Measurements from ENCODE around the gene PROM1.

PROM1 gene

DNA sequence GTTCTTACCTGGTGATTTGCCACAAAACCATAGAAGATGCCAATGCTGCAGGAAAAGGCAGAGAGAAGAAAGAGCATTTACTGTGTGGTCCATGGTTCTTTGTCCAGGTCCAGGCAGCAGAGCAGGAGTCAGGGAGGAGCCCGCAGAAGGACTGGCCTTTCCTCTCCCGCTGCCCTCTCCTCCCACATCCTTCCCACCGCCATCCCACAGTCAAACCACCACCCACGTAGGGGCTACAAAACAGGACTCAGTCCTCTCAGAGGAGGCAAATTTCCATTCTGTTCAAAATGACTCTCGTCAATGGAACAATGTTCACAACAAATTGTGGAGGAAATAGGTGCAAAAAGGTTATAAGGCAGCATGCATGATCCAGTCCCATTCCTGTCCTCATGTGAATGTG is 58.6 kb downstream of the PROM1 start:
- DNase-seq: no peak

DNA sequence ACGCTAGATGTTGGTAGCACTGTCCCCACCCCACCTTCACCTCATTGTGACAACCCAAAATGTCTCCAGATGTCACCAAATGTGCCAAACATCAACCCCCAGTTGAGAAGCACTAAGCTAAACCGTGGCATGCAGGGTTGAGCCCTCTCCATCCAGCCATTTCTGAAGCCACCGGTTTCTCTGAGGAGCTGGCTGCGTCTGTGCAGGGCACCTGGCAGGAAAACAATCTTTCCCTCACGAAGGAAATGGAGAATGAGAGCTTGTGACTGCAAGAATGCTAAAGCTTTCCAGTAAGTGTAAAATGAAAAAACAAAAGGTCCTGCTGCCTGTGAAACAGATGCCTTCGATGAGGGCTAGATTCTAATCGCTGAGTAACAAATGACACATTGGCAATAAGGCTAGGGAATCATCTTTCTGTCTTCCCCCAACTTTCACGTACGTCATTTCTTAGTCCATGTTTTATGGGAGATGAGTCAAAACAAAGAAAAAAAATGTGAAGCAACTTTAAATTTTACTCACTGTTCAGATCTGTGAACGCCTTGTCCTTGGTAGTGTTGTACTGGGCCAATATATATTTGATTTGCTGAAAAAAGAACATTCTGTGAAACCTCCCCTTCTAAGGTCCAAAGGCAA is 59.9 kb downstream of the PROM1 start:
- no peak for DNase-seq

DNA sequence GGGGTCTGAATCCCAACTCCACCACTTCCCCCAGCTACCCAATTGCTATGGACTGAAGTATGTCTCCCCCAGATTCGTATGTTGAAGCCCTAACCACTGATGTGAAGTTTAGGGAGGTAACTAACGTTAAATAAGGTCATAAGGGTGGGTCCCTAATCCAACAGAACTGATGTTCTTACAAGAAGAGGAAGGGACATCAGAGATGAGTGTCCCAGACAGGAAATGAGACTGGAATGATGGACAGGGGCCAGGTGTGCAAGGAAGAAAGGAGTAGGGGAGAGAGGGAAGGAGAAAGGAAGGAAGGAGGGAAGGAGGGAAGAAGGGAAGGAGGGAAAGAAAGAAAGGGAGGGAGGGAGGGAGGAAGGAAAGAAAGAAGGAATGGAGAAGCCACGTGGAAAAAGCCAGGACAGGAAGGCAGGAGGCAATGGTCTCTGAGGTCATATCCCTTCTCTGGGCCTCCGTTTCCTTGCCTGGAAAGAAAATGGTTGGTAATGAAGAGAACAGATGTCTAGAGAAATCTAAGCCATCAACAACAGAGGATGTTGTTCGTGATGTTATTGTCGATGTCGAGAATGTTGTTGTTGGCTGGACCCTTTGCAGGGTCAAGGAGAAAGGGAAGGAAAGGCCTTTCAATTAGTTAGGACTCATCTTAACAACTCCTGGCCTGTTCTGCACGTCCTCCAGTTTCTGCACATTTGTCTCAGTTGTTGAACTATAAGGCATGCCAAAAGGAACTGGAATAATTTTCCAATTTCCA is 61.8 kb downstream of the PROM1 start:
- DNase-seq: no peak

DNA sequence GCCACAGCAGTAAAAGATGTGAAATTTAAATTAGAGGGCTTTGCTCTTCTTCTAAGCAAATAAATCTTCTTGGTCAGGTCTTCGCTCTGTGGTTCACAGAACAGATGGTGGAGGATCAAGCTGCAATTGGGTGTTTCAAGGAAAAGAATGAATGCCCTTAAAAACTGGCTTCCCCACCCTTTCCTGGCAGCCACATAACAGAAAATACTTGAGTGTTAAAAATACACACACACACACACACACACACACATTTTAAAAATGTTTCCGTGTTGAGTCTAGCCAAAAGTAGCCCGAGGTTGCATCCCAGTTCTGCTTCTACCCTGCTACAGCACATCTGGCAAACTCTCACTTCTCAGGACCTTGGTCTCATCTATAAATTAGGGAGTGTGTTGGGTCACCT is 64.2 kb downstream of the PROM1 start:
- DNase-seq: no peak

DNA sequence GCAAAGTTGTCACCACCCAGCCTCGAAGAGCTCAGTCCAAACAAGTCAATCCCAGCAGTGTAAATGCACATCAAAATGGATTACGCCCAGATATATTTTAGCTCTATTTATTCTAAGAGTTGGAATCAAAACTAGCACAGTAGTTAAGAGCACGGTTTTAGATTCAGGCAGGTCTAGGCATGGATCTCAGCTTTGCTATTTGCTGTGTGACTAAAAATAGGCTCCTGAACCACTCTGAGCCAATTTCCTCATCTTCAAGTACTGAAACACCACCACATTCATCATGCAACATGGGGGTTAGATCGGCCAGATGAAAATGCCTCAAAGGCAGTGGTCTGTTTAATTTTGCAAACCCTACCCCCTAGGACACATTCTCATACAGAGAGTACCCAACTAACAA is 65.0 kb downstream of the PROM1 start:
- no peak for DNase-seq

DNA sequence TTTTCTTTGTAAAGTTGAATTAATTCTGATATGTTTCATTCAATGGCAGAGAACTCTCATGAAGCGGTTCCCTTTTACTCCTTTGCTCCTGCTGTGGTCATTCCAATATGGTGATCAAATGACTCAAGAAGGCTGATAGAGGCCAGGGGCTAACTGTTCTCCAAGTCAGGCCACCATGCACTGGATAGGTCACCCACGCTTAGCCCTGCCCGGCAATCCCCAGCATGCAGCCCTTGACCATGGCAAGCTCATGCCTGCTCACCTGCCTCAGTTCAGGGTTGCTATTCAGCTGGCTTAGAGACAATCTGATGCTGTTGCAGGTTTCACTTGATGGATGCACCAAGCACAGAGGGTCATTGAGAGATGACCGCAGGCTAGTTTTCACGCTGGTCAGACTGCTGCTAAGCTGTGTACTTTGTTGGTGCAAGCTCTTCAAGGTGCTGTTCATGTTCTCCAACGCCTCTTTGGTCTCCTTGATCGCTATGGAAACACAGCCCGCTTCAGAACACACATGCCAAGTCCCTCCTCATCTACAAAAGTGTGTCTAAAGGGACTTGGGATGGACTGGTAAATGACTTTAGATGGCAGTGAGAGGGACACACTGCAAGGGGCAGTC is 65.7 kb downstream of the PROM1 start:
- DNase-seq: no peak

DNA sequence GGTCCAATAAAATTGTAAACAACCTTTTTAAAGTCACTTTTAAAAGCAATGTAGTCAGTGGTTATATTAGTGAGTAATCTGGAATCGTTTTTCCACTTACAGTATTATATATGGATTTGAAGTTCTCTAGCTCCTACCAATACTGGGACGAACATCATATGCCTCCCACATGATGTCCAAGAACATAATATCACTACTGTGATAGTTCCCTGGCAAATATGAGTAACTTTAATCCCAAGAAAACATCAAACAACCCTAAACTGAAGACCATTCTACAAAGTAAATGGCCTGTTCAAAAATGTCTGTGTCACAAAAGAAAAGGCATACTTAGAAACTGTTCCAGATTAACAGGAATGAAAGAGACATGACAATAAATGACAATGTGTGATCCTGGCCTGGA is 67.3 kb downstream of the PROM1 start:
- DNase-seq: no peak

DNA sequence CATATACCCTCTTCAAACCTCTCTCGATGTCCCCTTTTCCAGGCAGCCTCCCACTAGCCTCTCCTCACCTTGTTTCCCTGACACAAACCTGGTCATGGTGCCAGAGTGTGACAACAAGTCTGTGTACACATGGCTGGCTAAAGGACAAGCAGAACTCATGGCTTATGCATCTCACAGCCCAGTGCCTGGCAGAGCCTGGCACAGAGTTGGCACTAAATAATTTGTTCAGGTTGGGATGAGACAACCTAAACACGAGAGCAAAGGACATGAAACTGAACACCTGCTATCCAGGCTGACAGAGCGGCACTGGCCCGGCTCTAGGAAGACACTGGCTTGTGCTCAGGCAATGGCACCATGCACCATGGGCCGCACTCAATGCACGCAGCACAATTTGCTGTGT is 72.7 kb downstream of the PROM1 start:
- DNase-seq: no peak

DNA sequence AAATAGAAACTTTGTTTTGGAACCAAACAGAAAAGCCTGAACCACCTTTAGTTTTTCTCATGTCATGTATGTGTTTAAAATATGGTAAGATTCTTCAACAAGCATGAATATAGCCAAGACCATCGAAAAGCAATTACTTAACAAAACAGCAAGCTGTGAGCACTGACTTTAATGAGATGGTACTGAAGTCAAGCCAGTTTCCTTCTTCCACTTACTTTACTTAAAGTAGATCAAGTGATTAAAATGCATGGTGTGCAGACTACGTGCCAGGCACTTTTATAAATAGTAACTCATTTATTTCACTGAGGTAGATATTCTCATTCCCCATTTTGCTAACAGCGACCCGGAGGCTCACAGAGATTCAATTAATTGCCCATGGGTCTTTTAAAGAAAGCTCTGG is 74.7 kb downstream of the PROM1 start:
- DNase-seq: no peak

DNA sequence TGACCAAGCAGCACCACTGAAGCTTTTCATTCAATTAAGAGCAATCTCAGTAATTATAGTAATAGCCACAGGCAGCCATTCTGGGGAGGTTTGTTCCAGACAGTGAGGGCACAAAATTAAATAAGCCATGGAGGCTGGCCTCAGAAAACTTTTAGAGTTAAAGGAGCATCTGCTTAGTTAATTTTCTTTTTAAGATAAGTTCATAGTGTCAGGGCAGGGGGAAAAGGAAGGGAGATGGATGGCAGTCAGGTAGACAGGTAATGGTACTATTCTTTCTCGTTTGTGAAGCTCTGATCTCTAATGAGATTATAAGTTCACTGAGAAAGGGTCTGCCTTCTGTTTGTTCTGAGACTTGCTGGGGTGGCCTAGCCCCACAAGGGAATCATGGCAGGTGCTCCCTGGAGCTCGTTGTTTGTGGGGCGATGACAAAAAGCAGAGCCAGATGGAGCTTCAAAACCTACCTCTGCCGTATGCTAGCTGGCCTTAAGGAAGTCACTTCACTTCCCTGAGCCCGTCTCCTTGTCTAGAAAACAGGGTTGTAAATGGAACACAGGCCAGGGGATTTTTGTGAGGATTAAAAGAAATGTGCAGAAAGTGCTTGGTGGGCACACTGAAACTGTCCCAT is 76.2 kb downstream of the PROM1 start:
- no peak for DNase-seq

DNA sequence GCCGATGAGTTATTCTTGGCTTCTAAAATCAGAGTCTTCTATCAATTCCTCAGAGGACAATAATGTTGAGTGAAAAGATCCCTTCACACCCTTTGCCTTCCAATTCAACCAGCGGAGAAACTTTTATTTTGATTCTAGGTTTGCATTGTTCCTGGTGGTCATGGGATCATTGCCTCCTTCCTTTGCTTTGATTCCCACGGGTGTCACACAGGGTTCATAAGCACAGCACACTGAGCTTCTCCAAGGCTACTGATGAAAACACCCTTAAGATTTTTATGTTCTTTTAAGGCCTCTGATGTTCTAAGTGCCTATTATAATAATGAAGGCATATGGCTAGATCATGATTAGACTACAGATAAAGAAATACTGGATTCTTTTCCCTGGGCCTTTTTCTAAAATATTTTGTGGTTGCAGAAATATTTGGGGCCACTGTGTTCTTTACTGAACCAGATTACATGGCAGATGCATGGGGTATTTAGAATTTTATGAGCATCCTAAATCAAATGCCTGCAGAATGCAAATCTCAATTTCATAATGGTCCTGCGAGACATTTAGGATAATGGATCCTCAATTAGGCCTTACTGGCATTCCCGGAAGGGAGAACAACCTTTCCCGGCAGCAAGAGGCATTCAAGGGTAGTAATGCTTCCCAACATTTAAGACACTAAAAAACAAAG is 76.9 kb downstream of the PROM1 start:
- no peak for DNase-seq

DNA sequence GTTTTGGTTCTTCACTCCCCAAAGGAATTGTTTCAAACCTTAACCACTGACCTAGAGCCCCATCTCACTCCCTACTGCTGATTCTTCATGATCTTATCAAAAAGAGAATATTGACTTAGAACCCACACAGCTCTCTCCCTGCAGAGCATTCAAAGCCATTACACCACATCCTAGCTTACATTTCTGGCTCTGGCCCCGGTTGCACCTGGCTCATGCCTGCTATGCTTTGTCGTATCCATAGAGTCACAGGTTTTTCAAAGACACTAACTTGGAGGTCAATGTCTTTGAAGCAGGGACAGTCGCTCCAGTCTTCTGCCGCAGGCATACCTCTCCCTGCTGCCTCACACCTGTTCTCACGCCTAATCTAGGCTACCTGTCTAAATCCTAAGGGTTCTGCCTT is 78.1 kb downstream of the PROM1 start:
- DNase-seq: no peak

DNA sequence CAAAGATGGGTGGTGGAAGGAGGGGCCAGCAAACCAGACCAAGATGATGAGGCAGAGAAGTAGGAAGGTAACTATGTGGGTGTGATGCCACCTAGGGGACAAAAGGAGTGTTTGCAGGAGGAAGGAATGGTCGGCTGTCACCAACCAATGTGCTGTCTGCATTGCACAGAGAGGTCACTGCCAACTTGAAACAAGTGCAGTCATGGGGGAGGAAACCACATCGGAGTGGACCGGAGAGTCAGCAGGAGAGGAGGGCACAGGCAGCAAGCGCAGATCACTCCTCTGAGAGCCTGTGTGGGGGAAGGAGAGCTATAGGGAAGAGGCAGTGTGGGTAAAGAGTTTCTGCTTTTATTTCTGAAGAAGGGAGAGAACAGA is 82.4 kb downstream of the PROM1 start:
- no peak for DNase-seq

DNA sequence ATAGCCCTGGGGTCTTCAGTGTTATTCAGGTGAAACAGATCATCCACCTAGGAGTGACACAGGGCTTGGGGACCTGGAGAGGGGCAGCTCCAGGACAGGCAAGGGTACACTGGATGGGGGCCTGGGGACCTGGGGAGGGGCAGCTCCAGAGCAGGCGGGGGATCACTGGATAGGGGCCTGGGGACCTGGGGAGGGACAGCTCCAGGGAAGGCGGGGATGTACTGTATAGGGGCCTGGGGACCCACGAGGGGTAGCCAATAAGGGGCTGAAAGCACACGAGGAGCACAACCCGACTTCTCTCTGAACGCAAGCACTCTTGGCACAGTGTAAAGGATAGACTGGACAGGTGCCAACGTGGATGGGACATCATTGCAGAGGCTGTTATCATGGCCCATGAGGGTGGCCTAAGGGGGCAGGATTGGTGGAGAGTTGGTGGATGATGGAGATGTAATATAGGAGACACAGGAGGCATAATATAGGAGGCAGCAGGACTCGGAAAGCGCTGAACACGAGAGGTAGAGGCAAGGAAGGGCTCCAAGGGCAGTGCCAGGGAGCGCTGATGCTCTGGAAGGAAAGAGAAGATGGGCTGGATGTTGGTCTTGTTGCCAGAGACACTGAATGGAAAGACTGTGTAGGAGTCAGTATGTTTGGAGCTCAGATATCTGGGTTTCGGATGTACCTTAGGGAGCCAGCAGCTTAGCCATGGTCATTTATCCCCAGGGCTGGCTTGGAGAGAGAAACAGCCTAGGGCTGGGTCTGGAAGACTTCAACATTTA is 82.9 kb downstream of the PROM1 start:
- no peak for DNase-seq

DNA sequence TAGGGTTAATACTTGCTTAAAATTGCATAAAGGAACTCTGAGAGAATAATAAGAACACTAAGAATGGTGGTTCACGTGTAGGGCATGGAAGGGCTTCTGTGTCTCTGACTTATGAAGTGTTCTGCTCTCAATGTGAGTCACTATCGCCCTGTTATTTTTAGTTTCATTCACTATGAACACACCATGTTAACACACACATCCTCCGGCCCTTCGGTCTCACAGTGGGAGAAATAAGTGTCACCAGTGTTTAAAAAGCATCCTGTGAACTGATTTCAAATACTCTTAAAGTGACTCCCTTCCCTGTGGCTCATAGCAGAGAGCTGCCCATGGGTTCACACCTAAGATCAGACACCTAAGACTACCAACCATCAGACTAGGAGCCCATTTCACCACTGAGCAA is 87.0 kb downstream of the PROM1 start:
- no peak for DNase-seq

DNA sequence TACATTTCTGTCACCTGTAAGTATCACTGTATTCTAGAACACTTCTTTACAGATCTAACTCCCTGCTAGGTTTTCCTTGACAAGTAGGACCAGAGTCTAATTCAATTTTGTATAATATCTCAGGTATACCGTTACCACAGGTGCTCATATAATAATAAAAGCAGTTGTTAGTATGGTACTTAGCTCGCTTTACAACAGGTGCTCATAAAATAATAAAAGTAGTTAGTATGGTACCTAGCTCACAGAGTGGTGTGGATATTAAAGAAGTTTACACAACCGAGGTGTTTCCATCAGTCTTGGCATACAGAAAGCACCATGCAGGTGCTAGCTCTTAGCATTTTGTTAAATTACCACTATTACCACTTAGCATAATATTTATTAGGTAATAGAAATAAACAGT is 88.0 kb downstream of the PROM1 start:
- no peak for DNase-seq

DNA sequence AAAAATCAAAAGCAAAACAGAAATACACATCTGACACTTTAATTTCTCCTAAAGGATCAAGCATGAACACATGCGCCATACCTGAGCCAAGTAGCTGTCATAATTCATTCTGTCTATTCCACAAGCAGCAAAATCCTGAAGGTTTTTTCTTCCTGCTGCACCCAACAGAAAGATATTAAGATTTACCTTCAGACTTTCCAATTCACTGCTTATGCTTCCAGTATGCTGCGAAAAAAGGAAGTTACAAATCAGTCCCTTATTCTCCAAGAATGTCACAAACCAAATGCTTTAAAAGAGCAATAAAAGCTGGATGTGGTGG is 91.7 kb downstream of the PROM1 start:
- DNase-seq: no peak

DNA sequence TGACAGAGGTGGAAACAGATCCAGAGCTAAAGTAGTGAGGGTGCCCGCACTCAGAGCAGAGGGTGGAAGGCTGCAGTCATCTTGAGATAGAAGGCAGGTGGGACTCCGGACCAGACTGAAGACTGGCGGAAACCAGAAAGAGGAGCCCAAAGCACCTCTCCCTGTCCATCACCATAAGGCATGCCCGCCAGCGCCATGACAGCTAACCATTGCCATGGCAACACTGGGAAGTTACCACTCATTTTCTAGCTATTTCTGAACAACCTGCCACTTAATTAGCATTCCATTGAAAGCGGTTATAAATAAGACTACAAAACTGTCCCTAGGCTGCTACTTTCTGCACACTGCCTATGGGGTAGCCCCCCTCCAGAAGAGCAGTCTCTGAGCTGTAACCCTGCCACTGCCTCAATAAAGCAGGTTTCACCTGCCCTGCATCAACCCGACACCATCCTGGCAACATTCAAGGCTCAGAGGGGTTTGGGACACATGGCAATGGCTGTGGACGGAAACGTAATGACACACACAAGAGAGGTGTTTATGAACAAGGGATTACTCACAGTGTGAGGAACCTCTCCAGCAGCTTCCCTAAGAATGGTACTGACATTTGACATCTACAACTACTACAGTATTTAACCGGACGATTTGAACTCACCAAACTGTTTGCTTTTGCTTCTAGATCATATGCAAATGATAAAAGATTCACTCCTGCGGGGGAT is 93.1 kb downstream of the PROM1 start:
- DNase-seq: no peak

DNA sequence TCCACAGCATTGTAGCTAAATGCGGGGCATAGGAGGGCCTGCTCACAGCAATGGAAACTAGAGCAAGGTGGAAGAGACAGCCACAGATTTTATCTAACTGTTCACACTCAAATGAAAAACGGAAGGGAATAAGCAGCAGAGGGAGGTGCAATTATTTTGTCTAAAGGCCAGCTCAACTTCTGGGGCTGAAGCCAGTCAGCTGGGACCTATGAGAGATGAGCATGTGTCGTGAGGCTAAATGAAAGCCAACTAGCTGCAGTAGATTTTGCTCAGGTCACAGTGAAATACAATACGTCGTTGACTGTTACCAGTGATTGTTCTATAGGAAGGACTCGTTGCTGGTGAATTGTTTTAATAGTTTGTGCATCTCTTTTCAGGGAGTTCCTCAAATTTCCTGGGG is 94.4 kb downstream of the PROM1 start:
- no peak for DNase-seq

DNA sequence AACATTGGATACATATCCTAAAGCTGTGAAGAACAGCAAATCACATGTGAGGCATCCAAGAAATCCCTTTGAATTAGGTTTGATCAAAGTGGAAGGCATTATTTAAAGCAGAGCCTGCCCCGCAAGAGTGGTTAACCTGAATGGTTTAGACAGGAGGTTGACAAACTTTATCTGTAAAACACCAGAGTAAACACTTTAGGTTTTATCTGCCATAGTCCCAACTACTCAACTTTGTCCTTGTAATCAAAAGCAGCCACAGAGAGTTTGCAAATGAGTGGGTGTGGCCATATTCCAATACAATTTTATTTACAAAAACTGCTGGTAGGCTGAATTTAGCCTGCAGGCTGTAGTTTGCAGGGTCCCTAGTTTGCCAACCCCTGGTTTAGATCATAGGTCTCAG is 95.6 kb downstream of the PROM1 start:
- DNase-seq: no peak

DNA sequence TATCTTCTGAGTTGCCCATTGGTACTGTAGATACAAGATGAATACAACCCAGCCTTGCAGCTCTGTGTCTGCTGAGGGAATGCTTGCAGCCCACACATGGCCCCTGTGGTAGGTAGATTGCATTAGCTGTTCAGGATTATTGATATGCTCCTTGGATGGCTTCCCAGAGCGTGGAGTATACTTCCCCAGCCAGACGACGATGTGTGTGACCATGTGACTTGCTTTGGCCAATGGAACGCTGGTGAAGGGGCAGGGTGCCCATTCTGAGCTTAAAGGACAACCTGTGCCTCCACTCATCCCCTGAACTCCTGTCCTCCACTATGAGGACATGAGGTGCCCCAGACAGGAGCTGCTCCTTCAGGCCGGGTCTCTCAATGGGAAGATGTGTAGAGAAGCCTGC is 96.9 kb downstream of the PROM1 start:
- DNase-seq: no peak

DNA sequence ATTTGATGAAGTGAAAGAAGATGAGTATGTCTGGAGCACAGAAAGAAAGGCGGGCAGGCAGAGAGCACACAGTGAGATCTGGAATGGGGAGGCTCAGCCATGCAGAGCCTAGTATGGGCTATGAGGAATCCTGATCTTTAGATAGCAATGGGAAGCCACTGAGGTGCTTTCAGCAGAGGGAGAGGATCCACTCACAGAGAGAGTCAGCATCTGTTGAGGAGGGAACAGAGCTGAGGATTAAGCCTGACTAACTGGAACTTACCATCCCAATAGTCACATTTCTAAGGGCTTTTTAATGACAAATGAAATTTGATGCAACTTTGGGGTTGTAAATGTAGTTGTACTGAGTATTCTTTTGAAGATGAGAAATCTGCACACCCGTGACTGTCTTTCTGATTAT is 100.2 kb downstream of the PROM1 start:
- no peak for DNase-seq
